Activated CD8-positive, alpha-beta memory T cell treated with anti-CD3 and anti-CD28 coated beads, Interleukin-2, amount 50 U/mL, for 24 hours (primary cell): ENCODE results near the gene NKX1-1.

Experiments used
- DNase-seq: peaks from one replicate; pipeline ENCODE4 v3.0.0-alpha.2; 2020; ENCODE audit errors: extremely low read depth

The NKX1-1 gene

GRCh38 chr4:1385373-1386340, 20.6 kb downstream of the NKX1-1 start:
- DNase-seq = no peak

GRCh38 chr4:1384675-1385372, 21.4 kb downstream of the NKX1-1 start:
- DNase-seq = no peak

DNA sequence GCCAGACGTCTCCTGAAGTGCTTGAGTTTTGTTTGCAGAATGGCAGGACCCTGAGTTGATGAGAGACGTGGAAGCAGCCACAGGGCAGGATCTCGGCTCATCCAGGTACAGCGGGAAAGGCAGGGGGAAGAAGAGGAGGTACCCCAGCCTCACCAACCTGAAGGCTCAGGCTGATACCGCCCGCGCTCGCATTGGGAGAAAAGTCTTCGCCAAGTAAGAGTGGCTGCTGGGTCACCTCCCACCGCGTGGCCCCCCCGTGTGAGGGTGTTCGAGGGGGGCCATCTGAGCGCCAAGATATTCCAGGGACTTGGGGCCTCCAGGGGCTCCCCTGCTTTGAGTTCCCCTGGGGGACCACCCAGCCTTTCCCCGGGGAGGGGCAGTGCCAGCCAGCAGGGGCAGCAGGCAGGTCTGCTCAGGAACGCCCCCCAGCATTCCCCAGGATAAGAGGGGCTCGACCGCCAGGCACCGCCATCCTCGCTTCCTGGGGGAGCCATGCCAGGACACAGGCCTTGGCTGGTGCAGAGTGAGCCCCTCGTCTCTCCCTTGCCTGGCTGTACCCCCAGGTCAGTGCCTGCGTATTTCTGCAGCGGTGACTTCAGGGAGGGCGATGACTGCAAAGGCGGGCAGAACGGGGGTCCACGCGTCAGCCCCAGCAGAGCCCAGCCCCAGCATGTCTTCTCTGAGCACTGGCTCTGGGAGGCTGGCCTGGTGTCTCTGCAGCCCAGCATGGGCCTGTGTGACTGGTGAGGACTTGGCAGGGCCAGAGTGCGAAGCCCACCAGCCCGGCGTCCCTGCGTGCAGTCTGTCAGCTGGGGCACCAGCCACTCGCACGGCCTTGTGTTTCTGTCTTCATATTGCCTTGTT, 22.3 kb downstream of the NKX1-1 start:
- DNase-seq = no peak

DNA sequence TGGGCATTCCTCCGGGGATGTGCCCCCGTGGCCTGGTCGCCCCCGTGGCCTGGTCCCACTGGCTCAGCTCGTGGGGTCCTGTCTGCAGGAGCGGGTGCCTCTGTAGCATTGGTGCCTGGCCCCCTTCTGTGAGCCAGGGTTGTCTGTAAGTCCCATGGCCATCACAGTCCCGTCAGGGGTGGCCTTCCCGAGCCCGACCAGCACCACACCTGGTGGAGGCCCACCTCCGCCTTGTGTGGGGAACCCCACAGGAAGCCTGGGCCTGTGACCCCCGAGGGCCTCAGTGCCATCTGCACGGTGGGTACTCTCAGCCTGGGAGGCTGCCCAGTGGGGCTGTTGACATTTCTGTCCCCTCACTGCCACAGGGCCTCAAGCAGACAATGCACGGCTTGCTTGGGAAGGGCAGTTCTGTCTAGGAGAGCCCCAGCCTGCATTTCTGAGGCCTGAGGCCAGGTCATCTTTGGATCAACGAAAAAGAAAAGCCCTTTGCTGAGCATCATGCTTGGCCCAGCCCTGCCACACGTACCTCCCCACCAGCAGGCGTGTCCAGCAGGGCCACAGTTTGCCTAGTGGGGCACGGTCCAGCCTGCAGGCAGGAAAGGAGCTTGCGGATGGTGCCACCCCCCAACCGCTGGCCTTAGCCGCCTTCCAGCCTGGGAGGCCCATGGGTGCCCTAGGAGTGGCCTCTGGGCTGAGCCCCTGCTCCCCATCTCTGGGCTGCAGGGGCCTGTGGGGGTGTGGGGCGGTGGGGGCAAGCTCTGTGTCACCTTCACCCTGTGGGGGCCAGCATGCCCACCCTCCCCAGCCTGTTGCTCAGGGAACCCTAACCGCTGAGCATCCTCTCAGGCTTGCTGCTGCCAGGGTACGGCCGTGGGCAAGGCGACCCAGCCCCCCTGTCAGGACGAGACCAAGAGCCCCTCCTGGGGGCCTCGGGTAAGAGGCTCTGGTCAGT, 23.2 kb downstream of the NKX1-1 start:
- DNase-seq = no peak

- no peak for DNase-seq
These were observed 24.2 kb downstream of the NKX1-1 start for GRCh38 chr4:1381944-1382541.

DNA sequence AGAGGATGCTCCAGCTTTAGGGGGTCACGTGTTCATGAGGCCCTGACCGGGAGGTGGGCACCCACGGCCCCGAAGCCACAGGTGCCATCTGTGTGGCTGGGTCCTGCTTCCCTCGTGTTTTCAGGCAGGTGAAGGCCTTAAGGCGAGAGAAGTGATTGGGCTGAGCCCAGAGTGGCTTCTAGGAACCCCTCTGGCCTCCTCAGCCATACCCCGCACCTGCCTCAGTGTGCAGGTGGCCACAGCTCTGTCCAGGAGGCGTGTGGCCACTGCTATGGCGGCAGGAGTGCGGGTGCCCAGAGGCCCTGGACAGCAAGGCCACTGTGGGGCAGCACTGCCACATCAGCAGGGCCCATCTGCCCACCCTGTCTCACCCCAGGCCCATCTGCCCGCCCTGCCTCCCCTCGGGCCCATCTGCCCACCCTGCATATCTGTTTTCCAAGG, 25.0 kb downstream of the NKX1-1 start:
- no peak for DNase-seq

DNA sequence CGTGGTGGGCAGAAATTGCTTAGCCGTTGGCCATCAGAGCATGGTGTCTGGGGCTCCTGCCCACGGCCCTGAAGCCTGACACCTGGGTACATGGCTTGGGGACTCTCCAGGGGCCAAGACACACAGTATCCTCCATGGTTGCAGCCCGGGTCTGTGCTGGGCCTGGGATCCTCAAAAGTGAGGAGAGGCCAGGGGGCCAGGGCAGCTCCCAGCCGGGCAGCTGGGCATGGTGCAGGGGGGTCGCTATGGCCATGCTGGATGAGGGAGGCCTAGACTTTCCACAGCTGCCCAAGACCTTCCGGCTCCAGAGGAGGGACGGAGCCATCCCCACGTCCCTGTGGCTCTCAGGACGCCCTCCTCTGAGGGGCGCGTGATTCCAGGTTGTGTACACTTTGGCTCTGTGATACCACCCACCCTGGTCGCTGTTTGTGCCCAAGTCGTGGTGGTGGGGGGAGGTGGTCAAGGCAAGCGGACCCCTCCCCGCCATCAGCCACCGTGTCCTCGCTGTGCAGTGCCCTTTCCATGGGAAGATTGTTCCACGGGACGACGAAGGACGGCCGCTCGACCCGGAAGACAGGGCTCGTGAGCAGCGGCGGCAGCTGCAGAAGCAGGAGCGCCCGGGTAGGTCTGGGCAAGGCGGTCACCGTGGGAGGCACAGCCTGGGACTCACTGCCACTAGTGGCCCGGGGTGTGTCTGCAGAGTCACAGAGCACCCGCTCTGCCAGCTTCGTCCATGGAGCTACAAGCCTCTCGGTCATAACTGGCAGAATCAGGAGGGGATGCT, 25.7 kb downstream of the NKX1-1 start:
- no peak for DNase-seq

- no peak for DNase-seq
These were observed 26.4 kb downstream of the NKX1-1 start for GRCh38 chr4:1379801-1380331.

DNA sequence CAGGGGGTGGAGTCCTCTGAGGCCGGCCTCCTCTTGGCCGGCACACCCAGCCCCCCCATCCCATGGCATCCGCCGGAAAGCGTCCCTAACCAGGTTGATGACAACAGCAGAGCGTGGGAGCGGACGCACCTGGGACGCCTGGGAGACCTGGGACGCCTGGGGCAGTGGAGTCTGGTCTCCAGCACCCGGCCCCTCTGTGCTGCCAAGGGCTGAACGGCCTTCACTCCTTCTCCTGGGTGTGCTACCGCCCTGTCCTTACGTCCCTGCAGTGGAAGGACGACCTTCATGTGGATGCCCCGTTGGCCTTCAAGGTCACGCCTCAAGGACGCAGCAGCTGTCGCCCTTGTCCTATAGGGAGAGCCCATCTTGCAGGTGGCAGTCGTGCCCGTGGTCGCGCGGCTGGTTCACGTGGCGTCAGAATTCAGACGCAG, 26.9 kb downstream of the NKX1-1 start:
- DNase-seq = no peak

GRCh38 chr4:1378559-1379231, 27.5 kb downstream of the NKX1-1 start:
- no peak for DNase-seq

- no peak for DNase-seq
These were observed 28.5 kb downstream of the NKX1-1 start for GRCh38 chr4:1377606-1378261.

DNA sequence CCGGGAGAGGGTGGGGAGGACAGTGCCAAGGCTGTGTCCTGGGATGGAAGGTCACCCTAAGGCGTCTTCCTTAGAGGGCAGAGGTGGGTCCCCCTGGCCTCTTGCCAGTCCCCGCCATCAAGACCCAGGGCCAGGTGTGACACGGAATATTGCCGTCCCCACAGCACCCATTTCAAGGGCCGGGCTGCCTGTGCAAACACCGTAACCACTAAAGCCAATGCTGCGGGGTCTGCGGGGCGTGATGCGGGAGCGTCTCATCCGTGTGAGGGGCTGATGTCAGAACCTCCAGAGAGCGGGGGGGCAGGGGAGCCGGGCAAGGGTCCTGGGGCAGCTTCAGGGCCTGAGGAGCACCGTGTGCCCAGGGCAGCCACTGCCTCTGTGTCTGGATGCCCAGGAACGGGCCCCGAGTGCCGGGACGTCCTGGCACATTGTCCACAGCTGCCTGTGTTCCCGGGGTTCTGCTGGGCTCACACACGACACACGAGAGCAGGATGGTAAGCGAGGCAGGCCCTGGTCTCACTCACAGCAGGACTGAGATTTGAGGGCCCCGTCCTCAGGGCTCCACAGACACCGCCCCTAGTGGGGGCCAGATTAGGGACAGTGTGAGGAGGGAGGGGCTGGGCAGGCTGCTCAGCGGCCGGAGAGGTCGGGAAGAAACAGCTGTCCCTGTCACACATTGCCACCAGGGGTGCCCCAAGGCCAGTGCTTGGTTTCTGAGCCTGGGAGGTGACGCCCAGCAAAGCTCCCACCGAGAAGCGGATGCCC, 29.2 kb downstream of the NKX1-1 start:
- no peak for DNase-seq

DNA sequence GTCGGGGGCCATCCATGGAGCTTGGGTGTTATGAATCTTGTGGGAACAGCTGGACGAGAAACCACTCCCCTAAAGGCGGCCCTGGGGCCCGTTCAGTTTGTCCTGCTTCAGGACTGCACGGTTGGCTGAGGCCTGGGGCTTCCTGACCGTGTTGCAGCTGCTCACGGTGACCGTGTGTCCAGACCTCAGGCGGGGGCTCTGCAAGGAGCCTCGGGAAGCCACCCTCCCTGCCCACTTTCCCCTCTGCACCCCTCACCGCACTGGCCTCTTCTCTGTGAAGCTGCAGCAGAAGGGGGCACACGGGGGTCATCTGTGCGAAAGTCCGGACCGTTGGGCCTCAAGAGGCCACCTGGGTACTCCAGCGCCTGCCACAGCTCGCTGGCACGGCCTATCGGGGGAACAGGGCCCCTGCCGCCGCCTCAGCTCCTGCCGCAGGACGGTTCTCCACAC, 29.8 kb downstream of the NKX1-1 start:
- DNase-seq = no peak

- no peak for DNase-seq
These were observed 30.4 kb downstream of the NKX1-1 start for GRCh38 chr4:1375761-1376322.

DNA sequence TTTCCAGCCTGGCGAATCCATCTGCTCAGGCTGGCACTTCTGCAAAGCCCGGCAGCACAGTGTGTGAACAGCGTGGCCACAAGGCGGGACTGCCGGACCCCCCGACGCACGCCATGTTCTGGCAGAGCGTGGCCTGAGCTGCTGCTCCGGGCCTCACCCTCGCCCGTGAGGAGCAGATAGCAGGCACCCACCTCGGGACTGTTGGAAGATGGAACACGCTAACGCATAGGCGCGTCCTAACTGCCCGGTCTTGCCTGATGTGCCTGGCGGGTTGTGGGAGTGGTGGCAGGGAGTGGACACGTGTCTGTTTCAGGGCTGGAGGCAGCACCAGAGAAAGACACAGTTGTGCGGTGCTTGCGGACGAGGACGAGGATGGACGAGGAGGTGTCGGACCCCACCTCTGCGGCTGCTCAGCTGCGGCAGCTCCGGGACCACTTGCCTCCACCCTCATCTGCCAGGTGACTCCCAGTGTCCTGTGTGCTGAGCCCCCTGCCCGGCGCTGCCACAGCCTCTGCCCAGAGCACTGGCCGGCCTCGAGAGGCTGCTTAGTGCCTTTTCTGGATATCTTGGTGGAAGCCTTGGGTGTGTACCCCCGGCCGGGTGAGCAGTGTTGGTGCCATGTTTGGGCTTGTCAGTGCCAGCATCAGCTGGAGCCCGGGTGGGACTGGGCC, 31.1 kb downstream of the NKX1-1 start:
- no peak for DNase-seq

GRCh38 chr4:1374706-1375045, 31.6 kb downstream of the NKX1-1 start:
- DNase-seq = no peak
